ENCODE measurements around the gene RFC3. TPM values are rescaled to one million over a fixed set of nuclear protein-coding genes. Genes with fewer than 3 reads are reported as not detected.
A peak's percentile ranks its signal among the peaks of the same experiment; 100 is the strongest.

Gene RFC3
- total and polyA plus RNA-seq, 2 of the 13 experiments (the other 11 are each of a cell fraction or from before 2014, with no cell fraction given), result 16.0 to 55.7 TPM

DNA sequence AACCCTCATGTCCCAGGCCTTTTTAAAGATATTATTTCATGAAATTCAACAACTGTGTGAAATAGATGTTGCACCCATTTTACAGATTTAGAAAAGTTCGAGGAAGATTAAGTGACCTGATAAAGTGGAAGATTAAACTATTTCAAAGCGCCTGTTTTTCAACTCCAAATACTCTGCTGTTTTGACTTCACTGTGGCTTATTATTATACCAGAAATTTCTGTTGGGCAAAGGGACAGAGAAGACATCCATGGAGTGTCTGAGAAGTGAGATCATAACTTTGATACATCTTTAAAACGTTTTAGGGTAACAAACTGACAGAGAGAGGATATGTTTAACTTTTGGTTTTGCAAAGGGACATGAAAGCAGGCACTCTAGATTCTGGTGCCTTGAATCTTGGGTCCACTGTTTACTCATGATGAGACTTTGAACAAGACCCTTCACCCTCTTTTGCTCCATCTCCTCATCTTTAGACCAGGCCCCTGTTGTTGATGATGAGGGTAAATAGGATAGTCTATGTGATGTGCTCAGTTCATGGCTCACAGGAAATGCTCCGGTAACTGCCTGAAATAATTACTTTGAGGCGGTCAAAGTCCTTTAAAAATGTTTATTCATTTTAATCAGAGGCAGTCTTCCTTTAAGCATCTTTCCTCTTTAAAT is 55.4 kb downstream of the RFC3 start:
- Histone ChIP-seq H2AFZ (ENCODE audit: low read length) (no peak overlapping the region), H3K4me2 (ENCODE audit: low read depth, low read length) (peak overlapping the region; percentile 12), H3K4me1 (ENCODE audit: insufficient read depth, low read length) (peaks cover 78% of the 10 kb centered on the region), H3K27ac (ENCODE audit: extremely low read length, insufficient read depth, low read length) (peak overlapping the region; percentile 77), H3K79me2 (ENCODE audit: insufficient read depth, low read length) (no peaks in the 10 kb centered on the region), H4K20me1 (ENCODE audit: insufficient read depth, low read length) (no peaks in the 10 kb centered on the region), H3K9me3 (ENCODE audit: low read length) (no peaks in the 10 kb centered on the region), H3K36me3 (replicated peaks in 1 of 2; ENCODE audit: control insufficient read depth in 1 of 2, insufficient read depth in 2 of 2, low read length in 2 of 2) (no peaks in the 10 kb centered on the region; a peak in 1 of 5 replicates), H3K27me3 (ENCODE audit: control insufficient read depth in 1 of 2, insufficient read depth in 2 of 2, low read length in 2 of 2) (no peaks in the 10 kb centered on the region; a peak in 1 of 5 replicates), H3K4me3 (replicated peaks in 1 of 3; ENCODE audit: insufficient read depth in 1 of 3, low read depth in 2 of 3, low read length in 3 of 3) (no peak overlapping the region), H3K9ac (ENCODE audit: insufficient read depth, low read depth, low read length) (no peak overlapping the region)
- CTCF ChIA-PET (ENCODE audit: low intra/inter-chr PET ratio, low total read pairs), result no interaction called here
- in situ Hi-C loops (cut with HindIII; ENCODE audit: extremely low pct_ligation_motif_present, low pct_unique_long_range_greater_than_20kb), result no loop called here
- POLR2A ChIA-PET, result no interaction called here
- ATAC-seq (peak; percentile 79), FAIRE-seq (peak; percentile 63), DNase-seq (ENCODE audit: low spot score) (peak; percentile 86)
- WGBS (ENCODE audit: low lambda C conversion rate), result 42% methylated on average over 5 of the region's 5 CpGs
- BruUV-seq (replicated peaks), result no TSS peak
- intact Hi-C loops (cut with micrococcal nuclease; ENCODE audit: unreplicated experiment), result loop anchor here (5.0 kb wide), 1 partner anchor 56 kb away; the partner anchor contains the start of gene RFC3
- TF ChIP-seq NONO (IDR thresholded peaks at IDR 0.05) (no peak), NONO (CRISPR knock-in tag; conservative IDR thresholded peaks at IDR 0.05) (0 out of 2 replicates have a peak, but pooled peaks have one; percentile 31), CREBL2 (CRISPR knock-in tag; IDR thresholded peaks at IDR 0.05; ENCODE audit: borderline replicate concordance) (no peak), ZNF687 (CRISPR knock-in tag; IDR thresholded peaks at IDR 0.05) (no peak), NFIC (IDR thresholded peaks at IDR 0.05; ENCODE audit: low read length) (peak; percentile 69; the same call in 1 of the 2 replicates), CBX5 (CRISPR knock-in tag; IDR thresholded peaks at IDR 0.05; ENCODE audit: borderline replicate concordance) (no peak), MBNL3 (CRISPR knock-in tag; conservative IDR thresholded peaks at IDR 0.05) (no peak), RCOR2 (CRISPR knock-in tag; IDR thresholded peaks at IDR 0.05) (peak; percentile 88), ATRX (CRISPR knock-in tag; IDR thresholded peaks at IDR 0.05; ENCODE audit: borderline replicate concordance) (no peak), GATA4 (IDR thresholded peaks at IDR 0.05; ENCODE audit: borderline replicate concordance, low read depth) (peak; percentile 78; the same call in 1 of the 2 replicates), ZNF484 (CRISPR knock-in tag; IDR thresholded peaks at IDR 0.05; ENCODE audit: borderline replicate concordance, low read depth) (no peak)
- TF ChIP-seq, protein P1, sequence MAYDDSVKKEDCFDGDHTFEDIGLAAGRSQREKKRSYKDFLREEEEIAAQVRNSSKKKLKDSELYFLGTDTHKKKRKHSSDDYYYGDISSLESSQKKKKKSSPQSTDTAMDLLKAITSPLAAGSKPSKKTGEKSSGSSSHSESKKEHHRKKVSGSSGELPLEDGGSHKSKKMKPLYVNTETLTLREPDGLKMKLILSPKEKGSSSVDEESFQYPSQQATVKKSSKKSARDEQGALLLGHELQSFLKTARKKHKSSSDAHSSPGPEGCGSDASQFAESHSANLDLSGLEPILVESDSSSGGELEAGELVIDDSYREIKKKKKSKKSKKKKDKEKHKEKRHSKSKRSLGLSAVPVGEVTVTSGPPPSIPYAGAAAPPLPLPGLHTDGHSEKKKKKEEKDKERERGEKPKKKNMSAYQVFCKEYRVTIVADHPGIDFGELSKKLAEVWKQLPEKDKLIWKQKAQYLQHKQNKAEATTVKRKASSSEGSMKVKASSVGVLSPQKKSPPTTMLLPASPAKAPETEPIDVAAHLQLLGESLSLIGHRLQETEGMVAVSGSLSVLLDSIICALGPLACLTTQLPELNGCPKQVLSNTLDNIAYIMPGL (CRISPR knock-in tag; IDR thresholded peaks at IDR 0.05; ENCODE audit: borderline replicate concordance in 1 of 2, low read depth in 1 of 2), result no peak
- TF ChIP-seq, protein P2, sequence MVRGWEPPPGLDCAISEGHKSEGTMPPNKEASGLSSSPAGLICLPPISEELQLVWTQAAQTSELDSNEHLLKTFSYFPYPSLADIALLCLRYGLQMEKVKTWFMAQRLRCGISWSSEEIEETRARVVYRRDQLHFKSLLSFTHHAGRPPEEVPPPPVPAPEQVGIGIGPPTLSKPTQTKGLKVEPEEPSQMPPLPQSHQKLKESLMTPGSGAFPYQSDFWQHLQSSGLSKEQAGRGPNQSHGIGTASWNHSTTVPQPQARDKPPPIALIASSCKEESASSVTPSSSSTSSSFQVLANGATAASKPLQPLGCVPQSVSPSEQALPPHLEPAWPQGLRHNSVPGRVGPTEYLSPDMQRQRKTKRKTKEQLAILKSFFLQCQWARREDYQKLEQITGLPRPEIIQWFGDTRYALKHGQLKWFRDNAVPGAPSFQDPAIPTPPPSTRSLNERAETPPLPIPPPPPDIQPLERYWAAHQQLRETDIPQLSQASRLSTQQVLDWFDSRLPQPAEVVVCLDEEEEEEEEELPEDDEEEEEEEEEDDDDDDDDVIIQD (CRISPR knock-in tag; IDR thresholded peaks at IDR 0.05; ENCODE audit: low read depth), result peak; percentile 82
